Stimulated activated CD4-positive, alpha-beta T cell treated with anti-CD3 and anti-CD28 coated beads, TNF-alpha, amount 100 ng/mL, for 24 hours (primary cell): ENCODE data around the gene WDPCP.
"Not testable (repeated sequence)": the region's sequence is repeated elsewhere in the genome, so short reads cannot be mapped to it uniquely, and the experiment has no call there.

ENCODE experiments used
- DNase-seq, 3 experiments: peaks; one replicate each; pipeline ENCODE4 v3.0.0-alpha.2; 2020; ENCODE audit warnings: low read depth in 3 of 3

The WDPCP gene

DNA sequence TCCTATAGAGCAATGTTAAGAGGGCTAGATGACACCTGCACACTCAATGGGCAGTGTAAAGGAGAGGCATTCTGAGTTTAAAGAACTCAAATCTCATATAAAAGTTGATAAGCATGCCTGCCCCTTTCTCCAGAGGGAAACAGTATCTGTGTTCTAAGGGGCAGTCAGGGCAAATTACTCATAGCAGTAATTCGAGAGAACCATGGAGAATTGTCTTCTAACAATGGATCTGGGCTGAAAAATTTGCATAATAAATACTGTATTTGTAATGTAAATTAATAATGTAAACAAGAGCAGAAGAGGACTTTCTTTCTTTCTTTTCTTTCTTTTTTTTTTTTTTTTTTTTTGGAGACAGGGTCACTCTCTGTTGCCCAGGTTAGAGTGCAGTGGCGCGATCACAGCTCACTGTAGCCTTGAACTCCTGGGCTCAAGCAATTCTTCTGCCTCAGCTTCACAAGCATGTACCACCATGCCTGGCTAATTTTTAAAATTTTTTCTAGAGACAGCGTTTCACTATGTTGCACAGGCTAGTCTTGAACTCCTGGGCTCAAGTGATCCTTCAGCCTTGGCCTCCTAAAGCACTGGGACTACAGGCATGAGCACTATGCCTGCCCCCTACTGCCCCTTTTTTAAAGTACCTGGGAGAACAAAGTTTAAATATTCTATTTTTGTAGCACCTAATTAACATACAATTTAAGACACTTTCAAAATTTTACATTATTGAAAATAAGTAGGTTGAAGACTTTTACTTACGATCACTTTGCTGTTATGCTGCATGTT is 467.0 kb downstream of the WDPCP start:
- no peak for DNase-seq

DNA sequence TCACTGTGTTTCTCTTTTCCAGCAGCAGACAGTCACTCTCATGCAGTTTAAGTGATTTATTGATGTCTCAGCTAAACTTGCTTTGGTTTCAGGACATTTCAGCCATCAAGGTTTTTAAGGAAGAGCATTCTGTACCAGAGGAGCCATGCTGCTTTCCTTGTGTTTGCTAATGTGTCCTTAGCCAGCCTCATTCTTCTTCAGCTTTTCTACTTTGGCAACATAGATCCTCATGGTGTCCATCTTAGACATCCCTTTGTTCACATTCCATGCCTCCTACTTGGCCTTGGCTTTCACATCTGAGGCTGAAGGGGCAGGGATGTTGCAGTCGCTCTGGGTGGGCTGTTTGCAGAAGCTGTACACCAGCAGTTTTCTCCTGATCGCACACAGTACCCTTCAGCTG is 469.5 kb downstream of the WDPCP start:
- DNase-seq, result no peak

DNA sequence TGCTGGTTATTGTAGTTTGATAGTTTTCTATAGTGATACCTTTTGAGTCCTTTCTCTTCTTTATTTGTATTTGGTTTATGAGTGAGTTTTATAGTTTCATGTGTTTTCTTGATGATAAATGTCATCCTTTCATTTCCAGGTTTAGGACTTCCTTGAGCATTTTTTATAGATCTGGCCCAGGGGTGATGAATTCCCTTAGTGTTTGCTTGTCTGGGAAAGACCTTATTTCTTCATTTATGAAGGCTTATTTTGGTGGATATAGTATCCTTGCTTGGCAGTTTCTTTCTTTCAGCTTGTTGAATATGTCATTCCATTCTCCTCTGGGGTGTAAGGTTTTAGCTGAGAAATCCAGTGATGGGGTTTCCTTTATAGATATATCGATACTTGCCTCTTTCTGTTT is 483.8 kb downstream of the WDPCP start:
- DNase-seq, result no peak

DNA sequence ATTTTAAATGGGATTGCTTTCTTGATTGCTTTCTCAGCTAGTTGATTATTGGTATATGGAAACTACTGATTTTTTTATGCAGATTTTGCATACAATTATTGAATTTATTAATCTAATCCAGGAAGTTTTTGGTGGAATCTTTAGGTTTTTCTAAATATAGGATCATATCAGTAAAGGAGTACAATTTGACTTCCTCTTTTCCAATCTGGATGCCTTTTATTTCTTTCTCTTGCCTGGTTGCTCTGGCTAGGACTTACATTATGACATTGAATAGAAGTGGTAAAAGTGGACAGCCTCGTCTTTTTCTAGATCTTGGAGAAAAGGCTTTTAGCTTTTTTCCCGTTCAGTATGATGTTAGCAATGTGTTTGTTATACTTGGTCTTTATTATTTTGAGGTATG is 486.3 kb downstream of the WDPCP start:
- no peak for DNase-seq

DNA sequence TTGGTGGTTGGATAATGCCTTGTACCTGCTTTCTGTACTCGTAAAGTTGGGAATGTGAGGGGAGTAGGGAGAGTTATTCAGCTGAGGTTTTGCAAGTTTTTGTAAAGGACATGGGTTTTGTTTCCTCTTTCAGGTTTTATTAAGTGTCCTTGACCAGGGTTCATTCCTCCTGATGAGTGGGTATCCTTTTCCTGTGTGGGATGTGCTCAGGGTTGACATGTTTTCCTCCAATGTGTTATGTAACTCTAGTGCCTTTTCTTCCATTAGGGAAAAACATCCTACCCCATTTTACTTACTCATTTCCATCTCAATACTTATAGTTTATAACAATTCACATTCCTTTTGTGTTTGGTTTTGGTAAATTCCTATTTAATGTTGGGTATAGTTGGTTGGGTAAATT is 489.2 kb downstream of the WDPCP start:
- DNase-seq, result no peak

DNA sequence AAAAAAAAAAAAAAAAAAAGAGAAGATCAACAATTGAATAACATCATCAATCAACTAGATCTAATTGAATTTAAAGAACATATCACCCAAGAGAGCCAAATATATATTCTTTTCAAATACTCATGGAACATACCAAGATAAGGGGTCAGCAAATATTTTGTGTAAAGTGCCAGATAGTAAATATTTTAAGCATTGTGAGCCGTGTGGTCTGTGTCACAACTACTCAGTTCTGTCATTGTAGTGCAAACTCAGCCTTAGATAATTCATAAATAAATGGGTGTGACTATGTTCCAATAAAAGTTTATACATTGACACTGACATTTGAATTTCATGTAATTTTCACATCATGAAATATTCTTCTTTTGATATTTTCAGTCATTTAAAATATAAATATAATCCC is 491.8 kb downstream of the WDPCP start:
- DNase-seq, result no peak

DNA sequence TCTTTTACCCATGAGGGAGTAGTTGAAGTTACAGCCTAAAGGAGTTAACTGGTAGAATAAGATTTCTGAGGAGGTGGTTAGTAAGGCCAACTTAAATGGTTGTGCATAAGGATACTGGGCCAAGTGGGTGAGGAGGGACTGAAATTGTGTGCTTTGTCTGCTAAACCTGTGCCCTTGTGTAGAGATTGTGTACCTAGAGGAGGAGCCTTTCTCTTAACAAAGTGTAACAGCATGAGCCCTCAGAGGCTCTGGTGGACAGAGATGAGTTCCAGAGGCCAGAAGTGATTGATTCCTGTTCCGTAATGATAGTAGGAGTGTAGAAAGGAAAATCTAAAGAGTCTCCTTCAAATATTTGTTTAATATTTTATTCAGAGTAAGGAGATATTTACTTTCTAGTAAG is 494.8 kb downstream of the WDPCP start:
- DNase-seq, result no peak

DNA sequence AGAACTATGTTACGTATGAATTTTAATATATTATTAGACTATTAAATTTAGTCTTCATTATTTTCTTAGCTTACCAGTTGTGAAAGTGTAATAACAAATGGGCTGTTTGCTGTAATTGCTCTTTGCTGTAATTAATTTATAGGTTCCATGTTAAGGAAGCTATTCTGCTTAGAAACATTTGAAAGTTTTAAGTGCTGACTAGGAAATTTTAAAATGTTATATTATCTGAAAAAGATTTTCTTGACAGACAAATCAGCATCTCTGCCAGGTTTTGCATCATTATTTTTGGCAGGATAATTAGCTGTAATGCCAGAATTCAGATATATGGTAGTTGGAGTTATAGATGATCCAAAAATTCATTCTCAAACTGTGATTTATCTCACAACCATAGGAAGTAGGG is 495.4 kb downstream of the WDPCP start:
- no peak for DNase-seq

DNA sequence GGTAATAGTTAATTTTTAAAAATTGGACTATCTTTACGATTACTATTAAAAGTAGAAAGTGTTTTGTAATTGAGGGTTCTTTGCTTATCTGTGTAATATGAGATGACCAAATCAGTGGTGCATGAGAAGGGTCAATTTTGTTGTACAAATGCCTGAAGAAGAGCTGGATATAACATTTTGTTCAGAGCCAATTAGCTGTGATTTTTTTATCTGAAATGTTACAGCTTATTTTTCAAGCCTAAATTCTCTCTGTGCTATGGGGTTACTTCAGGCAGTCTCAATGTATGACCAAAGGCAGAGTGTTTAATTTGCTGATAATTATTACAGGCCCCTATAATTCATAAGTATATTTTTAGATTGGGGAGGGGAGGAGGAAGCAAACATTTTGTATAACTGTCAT is 495.9 kb downstream of the WDPCP start:
- DNase-seq, result no peak

DNA sequence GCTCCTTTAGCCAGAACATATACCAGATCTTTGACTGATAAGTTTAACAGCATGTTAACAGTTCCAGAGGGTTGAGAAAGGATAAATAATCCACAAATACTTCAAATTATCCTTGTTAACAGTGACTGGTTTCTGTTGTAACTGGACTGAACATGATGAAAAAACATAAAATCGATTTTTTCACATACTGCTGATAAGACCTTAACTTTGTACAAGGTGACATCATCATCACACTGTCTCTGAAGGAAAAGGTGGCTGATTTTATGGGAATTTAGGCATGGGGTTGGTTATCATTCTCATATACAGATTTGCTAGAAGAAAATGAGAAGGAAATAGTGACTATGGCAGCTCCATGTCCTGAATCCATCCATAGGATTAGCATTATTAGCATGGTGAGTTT is 501.6 kb downstream of the WDPCP start:
- no peak for DNase-seq

DNA sequence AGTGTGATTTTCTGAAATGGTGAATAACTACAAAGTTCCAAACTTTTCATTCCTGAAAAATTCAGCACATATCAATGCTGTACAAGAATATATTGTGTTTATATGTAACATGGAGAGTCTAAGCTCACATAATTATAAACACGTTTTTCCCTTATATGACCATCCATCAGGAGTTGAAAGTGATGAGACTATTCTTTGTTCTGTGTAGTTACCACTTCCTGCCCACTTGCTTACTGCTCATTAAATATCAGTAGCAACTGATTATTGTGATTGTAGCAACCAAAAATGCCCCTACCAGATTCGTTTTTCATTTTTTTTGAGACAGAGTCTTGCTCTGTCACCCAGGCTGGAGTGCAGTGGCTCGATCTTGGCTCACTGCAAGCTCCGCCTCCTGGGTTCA is 506.9 kb downstream of the WDPCP start:
- DNase-seq, result no peak

DNA sequence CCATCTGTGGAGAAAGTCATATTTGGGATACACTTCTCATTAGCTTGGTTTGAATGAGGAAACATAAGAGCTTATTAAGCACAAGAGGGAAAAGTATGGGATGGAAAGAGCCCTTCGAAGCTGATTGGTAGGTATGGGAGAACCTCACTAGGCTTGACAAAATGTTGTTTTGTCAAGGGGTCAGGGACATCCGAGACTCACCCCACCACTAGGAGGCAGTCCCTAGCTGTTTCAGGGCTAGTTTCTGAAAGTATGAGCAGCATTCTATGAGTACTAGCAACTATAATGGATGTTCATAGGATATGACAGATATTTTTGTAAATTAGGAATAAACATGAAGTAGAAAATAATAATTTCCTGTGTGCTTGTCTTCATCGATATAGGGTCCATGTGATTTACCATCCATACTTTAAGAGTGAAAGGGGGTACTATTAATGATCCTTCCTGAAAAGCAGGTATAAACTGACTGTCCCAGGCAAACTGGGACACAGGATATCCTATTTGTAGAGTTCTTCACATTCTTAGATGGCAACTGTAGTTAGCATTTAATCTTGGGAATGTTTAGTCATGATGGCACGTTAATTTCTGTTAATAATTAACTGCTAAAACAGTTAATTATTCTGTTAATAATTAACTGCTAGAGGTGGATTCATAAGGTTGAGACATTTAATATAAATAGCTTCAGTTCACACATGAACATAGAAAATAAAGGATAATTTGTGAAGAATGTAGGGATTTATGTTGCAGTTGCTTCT is 509.2 kb downstream of the WDPCP start:
- DNase-seq, result no peak

DNA sequence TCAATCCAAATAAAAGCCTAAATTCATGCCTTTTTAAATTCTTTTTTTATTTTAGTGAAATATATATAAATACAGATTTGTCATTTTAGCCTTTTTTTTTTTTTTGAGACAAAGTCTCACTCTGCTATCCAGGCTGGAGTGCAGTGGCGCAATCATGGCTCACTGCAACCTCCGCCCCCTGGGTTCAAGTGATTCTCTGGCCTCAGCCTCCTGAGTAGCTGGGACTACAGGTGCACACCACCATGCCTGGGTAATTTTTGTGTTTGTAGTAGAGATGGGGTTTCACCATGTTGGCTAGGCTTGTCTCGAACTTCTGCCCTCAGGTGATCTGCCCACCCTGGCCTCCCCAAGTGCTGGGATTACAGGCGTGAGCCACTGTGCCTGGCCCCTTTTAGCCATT is 513.9 kb downstream of the WDPCP start:
- DNase-seq, result not testable (repeated sequence)

DNA sequence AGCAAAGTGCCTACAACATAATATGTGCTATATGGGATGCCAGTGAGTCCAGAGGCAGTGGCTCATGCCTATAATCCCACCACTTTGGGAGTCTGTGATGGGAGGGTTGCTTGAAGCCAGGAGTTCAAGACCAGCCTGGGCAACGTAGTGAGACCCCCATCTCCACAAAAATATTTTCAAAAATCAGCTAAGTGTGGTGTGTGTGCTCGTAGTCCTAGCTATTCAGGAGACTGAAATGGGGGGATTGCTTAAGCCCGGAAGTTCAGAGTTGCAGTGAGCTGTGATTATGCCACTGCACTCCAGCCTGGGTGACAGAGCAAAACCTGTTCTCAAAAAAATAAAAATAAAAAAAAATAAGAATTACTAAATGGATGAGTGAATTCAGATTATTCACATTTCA is 514.3 kb downstream of the WDPCP start:
- DNase-seq, result no peak

DNA sequence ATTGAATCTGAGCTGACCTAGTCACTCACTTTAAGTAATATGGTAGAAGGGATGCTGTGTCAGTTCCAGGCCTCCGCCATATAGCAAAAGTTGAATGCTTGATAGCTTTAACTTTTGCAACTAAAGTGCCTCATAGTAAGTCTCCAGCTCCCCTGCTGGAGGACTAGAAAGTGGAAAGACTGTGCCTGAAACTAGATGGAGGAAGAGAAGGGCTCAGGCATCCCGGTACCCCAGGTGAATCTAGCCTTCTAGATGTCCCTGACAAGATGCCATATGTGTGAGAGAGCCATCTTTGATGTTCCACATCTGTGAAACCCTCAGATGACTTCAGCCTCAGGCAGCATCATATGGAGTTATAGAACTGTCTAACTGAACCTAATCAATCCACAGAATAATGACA is 516.6 kb downstream of the WDPCP start:
- no peak for DNase-seq
